HEK293T (cell line): Measurements from ENCODE around the gene IFNL4.

Experiments used
- CTCF ChIA-PET: fragments of 350-600 bp; formaldehyde crosslinking; extraction: SDS; loops from one replicate; lab custom pipeline; 2021; ENCODE audit warnings: antibody characterized with exemption, inconsistent platforms; lab: Yijun Ruan, JAX
- POLR2A ChIA-PET: fragments of 350-600 bp; formaldehyde crosslinking; extraction: SDS; loops from one replicate; lab custom pipeline; 2020; ENCODE audit warnings: antibody characterized with exemption, inconsistent platforms; lab: Yijun Ruan, JAX
- DNase-seq: peaks from one replicate; pipeline ENCODE4 v3.0.0; 2012; ENCODE audit warnings: mixed read lengths; ENCODE audit errors: extremely low spot score
- ARNT ChIP-seq: fragments of 450-650 bp; IDR thresholded peaks from 2 replicates; pipeline ENCODE4 v1.6.1; 2017; ENCODE audit warnings: mild to moderate bottlenecking
- BHLHE40 ChIP-seq: fragments of 450-650 bp; IDR thresholded peaks from 2 replicates; pipeline ENCODE4 v1.6.1; 2016; ENCODE audit warnings: mild to moderate bottlenecking, moderate library complexity, borderline replicate concordance
- CTBP1 ChIP-seq: fragments of 450-650 bp; IDR thresholded peaks from 2 replicates; pipeline ENCODE4 v1.6.1; 2016; ENCODE audit warnings: borderline replicate concordance
- ELF4 ChIP-seq: fragments of 450-650 bp; IDR thresholded peaks from 2 replicates; pipeline ENCODE4 v1.6.1; 2017; ENCODE audit warnings: antibody characterized with exemption
- FOXA1 ChIP-seq: fragments of 450-650 bp; IDR thresholded peaks from 2 replicates; pipeline ENCODE4 v1.6.1; 2016; ENCODE audit warnings: mild to moderate bottlenecking
- FOXK2 ChIP-seq: fragments of 450-650 bp; IDR thresholded peaks from 2 replicates; pipeline ENCODE4 v1.6.1; 2016; ENCODE audit warnings: mild to moderate bottlenecking
- FOXM1 ChIP-seq: fragments of 450-650 bp; IDR thresholded peaks from 2 replicates; pipeline ENCODE4 v1.6.1; 2017; ENCODE audit warnings: mild to moderate bottlenecking, borderline replicate concordance
- HDGF ChIP-seq: fragments of 450-650 bp; IDR thresholded peaks from 2 replicates; pipeline ENCODE4 v1.6.1; 2017; ENCODE audit warnings: antibody characterized with exemption, borderline replicate concordance
- L3MBTL2 ChIP-seq: fragments of 450-650 bp; conservative IDR thresholded peaks from 2 replicates; pipeline ENCODE4 v1.6.1; 2016; ENCODE audit warnings: mild to moderate bottlenecking
- LEF1 ChIP-seq: fragments of 450-650 bp; IDR thresholded peaks from 2 replicates; pipeline ENCODE4 v1.6.1; 2017; ENCODE audit warnings: mild to moderate bottlenecking, borderline replicate concordance
- NFRKB ChIP-seq: fragments of 450-650 bp; IDR thresholded peaks from 2 replicates; pipeline ENCODE4 v1.6.1; 2016; ENCODE audit warnings: mild to moderate bottlenecking, moderate library complexity
- SP1 ChIP-seq: fragments of 450-650 bp; IDR thresholded peaks from 2 replicates; pipeline ENCODE4 v1.6.1; 2017
- SUZ12 ChIP-seq: fragments of 450-650 bp; IDR thresholded peaks from 2 replicates; pipeline ENCODE4 v1.6.1; 2016; ENCODE audit warnings: mild to moderate bottlenecking
- TARDBP ChIP-seq: fragments of 450-650 bp; IDR thresholded peaks from 2 replicates; pipeline ENCODE4 v1.6.1; 2016
- ZNF384 ChIP-seq: fragments of 450-650 bp; IDR thresholded peaks from 2 replicates; pipeline ENCODE4 v1.6.1; 2016
- TF ChIP-seq, protein P1 (sequence below): fragments of 450-650 bp; IDR thresholded peaks from 2 replicates; pipeline ENCODE4 v1.6.1; 2016

IFNL4 gene

DNA sequence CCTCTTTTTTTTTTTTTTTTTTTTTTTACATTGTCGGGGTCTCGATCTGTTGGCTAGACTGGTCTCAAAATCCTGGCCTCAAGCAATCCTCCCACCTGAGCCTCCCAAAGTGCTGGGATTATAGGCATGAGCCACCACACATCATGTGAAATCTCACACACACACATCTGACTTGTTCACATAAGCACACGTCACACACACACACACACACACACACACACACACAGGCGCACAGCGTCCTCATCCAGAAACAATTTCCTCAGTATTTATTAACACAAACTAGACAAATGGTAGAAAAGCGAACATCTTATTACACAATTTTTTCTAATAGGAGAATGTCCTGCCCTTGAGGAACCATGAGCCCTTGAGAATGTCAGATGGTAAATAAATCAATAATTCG, 39.5 kb downstream of the IFNL4 start:
- no peak for TF ChIP-seq SP1
- TF ChIP-seq BHLHE40: no peak
- DNase-seq: no peak
- ChIA-PET POLR2A (no interaction called here), CTCF (no interaction called here)

DNA sequence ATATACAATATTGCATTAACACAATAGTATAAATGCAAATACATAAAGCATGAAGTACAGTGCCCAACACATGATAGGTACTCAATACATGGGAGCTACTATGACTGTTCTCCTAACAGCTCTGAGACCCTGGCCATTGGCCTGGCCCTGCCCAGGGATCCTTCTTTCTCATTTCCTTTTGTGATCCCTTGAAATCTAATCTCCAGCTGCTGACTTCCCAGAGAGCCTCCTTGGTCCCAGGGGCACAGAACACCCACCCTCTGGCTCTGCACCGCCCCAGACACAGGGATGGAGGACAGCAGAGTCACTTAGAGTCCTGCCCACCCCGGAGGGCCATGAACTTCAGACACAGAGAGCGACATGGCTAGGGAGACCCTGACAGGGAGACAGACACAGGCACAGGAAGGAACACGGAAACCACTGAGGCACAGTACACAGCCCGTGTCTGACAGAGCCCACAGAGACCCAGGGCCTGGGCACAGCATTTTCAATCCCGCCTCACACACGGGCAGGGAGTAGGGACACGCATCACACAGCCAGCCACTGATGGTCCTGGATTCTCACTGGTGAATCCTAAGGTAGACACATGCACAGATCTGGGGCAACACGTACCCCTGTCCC, 40.4 kb downstream of the IFNL4 start:
- TF ChIP-seq FOXA1: no peak
- no peak for TF ChIP-seq FOXK2
- no peak for TF ChIP-seq ZNF384
- no peak for TF ChIP-seq BHLHE40
- no peak for TF ChIP-seq ELF4
- no peak for TF ChIP-seq ARNT
- TF ChIP-seq, protein P1, sequence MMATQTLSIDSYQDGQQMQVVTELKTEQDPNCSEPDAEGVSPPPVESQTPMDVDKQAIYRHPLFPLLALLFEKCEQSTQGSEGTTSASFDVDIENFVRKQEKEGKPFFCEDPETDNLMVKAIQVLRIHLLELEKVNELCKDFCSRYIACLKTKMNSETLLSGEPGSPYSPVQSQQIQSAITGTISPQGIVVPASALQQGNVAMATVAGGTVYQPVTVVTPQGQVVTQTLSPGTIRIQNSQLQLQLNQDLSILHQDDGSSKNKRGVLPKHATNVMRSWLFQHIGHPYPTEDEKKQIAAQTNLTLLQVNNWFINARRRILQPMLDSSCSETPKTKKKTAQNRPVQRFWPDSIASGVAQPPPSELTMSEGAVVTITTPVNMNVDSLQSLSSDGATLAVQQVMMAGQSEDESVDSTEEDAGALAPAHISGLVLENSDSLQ: no peak
- TF ChIP-seq L3MBTL2: no peak
- no peak for TF ChIP-seq LEF1
- no peak for TF ChIP-seq SP1
- no peak for TF ChIP-seq CTBP1
- ChIA-PET CTCF (no interaction called here), POLR2A (interaction anchor here (1.0 kb wide), 1 partner anchor 183 kb away, joined by 4 read pairs; the partner anchor contains the start of genes MED29 and PAF1)
- DNase-seq: no peak

DNA sequence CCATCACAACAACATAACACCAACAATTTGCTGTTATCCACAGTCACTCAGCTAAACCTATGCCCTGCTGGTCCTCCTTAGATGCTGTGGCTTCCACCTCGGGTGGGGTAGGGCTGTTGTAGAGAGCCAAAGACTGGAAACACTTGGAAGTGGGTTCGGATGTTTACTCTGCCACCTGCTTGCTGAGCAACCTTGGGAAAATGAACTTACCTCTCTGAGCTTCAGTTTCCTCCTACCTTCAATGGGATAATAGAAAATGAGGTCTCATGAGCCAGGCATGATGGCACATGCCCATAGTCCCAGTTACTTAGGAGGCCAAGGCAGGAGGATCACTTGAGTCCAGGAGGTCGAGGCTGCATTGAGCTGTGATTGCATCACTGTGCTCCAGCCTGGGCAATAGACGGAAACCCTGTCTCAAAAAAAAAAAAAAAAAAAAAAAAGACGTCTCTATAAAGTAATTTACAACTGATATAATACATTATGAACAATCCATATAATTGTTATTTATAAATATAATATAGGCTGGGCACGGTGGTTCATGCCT, 41.3 kb downstream of the IFNL4 start:
- CTCF ChIA-PET: no interaction called here
- DNase-seq: no peak
- no peak for TF ChIP-seq CTBP1
- TF ChIP-seq FOXK2: no peak
- no peak for TF ChIP-seq FOXA1
- TF ChIP-seq, protein P1: no peak
- no peak for TF ChIP-seq SUZ12
- no peak for TF ChIP-seq BHLHE40
- TF ChIP-seq NFRKB: no peak
- TF ChIP-seq ARNT: no peak
- no peak for TF ChIP-seq ZNF384
- TF ChIP-seq ELF4: no peak
- no peak for TF ChIP-seq FOXM1
- TF ChIP-seq L3MBTL2: no peak
- no peak for TF ChIP-seq HDGF
- POLR2A ChIA-PET: interaction anchor here (1.0 kb wide), 1 partner anchor 184 kb away, joined by 4 read pairs; the partner anchor contains the start of genes MED29 and PAF1

DNA sequence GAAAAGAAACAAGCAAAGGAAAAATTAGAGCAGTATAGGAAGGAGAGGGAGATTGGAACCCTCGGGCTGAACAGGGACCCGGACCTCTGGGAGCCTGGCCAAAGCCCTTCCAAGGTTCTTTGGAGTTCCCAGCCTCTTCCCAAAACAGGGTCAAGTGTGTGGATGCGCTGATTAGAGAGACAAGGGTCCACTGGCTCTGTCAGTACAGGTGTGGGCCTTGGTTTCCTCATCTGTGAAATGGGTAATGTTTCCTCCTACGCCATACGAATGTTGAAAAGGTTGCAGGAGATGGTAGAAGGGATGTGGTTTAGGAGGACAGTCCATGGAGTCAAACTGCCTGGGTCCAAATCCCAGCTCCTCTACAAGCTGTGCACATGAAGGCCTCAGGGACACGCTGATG, 42.5 kb downstream of the IFNL4 start:
- ChIA-PET POLR2A (no interaction called here), CTCF (interaction anchor here (0.6 to 0.7 kb wide), 2 partner anchors 19 to 122 kb away, joined by 3 to 4 read pairs; no protein-coding TSS in a partner anchor)
- TF ChIP-seq, protein P1: no peak
- no peak for TF ChIP-seq CTBP1
- no peak for TF ChIP-seq TARDBP
- no peak for TF ChIP-seq HDGF
- TF ChIP-seq FOXK2: no peak
- no peak for TF ChIP-seq FOXA1
- no peak for TF ChIP-seq BHLHE40
- no peak for TF ChIP-seq SUZ12
- no peak for TF ChIP-seq FOXM1
- no peak for TF ChIP-seq LEF1
- no peak for TF ChIP-seq NFRKB
- TF ChIP-seq ARNT: no peak
- no peak for TF ChIP-seq L3MBTL2
- no peak for TF ChIP-seq SP1
- TF ChIP-seq ZNF384: no peak

DNA sequence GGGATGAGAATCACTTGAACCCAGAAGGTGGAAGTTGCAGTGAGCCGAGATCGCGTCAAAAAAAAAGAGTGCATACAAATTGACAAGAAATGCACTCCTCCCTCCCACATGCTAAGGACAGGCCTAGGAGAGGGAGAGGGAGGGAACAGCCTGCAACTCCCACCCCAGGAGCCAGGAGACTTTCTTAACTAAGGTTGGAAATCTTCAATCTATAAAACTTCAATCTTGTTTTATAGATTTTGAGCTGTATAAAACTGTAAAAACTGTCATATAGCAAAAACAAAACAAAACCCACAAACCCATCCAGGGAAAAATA, 43.2 kb downstream of the IFNL4 start:
- ChIA-PET POLR2A (no interaction called here), CTCF (interaction anchor here (0.7 kb wide), 1 partner anchor 18 kb away, joined by 4 read pairs; no protein-coding TSS in a partner anchor)
- no peak for DNase-seq
- TF ChIP-seq FOXM1 (no peak), TARDBP (no peak), SUZ12 (no peak), FOXK2 (no peak), FOXA1 (no peak), NFRKB (no peak), ELF4 (no peak), ARNT (no peak)

More for the DNA sequence above, 42.5 kb downstream of the IFNL4 start:
- DNase-seq: no peak

DNA sequence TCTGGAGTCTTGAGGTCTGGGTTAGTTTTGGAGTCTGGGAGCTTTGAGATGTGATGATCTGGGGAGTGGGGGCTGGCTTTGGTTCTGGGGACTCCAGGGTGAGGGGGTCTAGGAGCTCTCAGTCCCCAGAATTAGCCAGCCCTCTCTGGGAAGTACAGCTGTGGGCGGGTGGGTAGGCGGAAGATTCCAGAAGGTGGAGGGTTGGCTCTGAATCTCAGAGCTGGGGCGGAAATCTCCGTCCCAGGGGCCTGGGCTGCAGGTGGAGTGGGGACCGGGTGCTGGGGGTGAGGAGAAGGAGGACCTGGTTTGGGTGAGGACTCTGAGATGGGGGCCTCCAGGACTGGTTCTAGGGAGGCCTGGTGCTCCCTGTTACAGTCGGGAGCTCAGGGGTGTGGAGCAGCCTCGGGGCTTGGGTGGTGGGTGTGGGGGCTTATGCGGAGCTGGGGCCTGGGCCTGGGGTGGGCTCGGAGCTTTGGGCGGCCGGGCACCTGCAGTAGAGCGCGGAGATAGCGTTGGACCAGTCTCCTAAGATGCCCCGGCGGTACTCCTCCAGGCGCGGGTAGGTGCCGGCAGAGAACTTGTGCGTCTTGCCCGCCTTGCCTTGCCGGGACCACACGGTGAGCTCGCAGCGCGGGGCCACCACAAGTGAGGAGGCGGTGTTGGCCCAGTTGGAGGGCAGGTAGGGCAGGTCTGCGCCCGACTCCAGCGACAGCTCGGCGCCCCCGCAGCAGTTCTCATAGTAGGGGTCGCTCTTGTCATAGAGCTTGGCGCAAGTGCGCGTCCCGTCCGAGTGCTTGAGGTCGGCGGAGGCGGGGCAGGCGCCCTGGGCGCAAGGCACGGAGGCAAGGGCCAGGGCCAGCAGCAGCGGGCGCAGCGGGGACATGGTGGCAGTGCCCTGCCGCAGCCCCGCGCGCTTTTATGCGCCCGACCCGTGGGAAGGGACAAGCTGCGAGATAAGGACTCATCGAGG, 45.0 kb downstream of the IFNL4 start, which contains the start of gene SYCN:
SYCN (minus strand) TSS at position 892 of the 970 bp plus-strand sequence; CDS start at position 883, 9 bp downstream.
- DNase-seq: no peak
- no peak for TF ChIP-seq FOXM1
- POLR2A ChIA-PET: interaction anchor here (1.5 kb wide), 1 partner anchor 232 kb away, joined by 5 read pairs; the partner anchor contains the start of gene RPS16
- CTCF ChIA-PET: interaction anchor here (0.6 to 1.0 kb wide), 2 partner anchors 78 to 94 kb away, joined by 3 to 4 read pairs; no protein-coding TSS in a partner anchor
